SK-N-SH (cell line): Measurements from ENCODE around the gene SLITRK5. TPM values are rescaled to one million over a fixed set of nuclear protein-coding genes. Genes with fewer than 3 reads are reported as not detected.

ENCODE experiments used
- CTCF ChIA-PET: fragments of 300-600, 350-600 bp; formaldehyde crosslinking; extraction: SDS; loops from one replicate; lab custom pipeline; 2021; lab: Yijun Ruan, JAX
- POLR2A ChIA-PET: fragments of 350-600 bp; sonication (Branson Sonifier 250); formaldehyde crosslinking; extraction: SDS; loops from one replicate; lab custom pipeline; 2020; ENCODE audit warnings: antibody characterized with exemption, inconsistent platforms; lab: Yijun Ruan, JAX
- DNase-seq: peaks from one replicate; pipeline ENCODE4 v3.0.0; 2012
- H2AFZ ChIP-seq: fragments of 200-600 bp; sonication (generic); 2 replicates; pipeline ENCODE4 v1.8.1; 2016; ENCODE audit warnings: antibody characterized with exemption, mild to moderate bottlenecking, low read depth
- H3F3A ChIP-seq: fragments of 200-600 bp; sonication (generic); replicated peaks from 2 replicates; pipeline ENCODE3; 2016; ENCODE audit warnings: antibody characterized with exemption, mild to moderate bottlenecking; ENCODE audit not compliant: insufficient read depth
- H3K27ac ChIP-seq, 2 experiments: fragments of 200-500 bp in 1 of 2; fragments of 200-600 bp in 1 of 2; sonication (Bioruptor generic) in 1 of 2; sonication (generic), shearing (Covaris generic) in 1 of 2; 2 replicates each; pipeline versions ENCODE4 v1.5.1 to v1.6.1; 2014 to 2016; ENCODE audit warnings: low read depth in 2 of 2, inconsistent platforms in 1 of 2, low read length in 1 of 2, mild to moderate bottlenecking in 1 of 2, mixed read lengths in 1 of 2
- H3K27me3 ChIP-seq: fragments of 200-600 bp; sonication (generic), shearing (Covaris generic); 2 replicates; pipeline ENCODE4 v1.6.1; 2016; ENCODE audit warnings: mixed run types; ENCODE audit not compliant: insufficient read depth
- H3K36me3 ChIP-seq, 2 experiments: fragments of 200-500 bp in 1 of 2; fragments of 200-600 bp in 1 of 2; sonication (Bioruptor generic) in 1 of 2; sonication (generic) in 1 of 2; replicated peaks in 1 of 2; 2 replicates each; pipeline versions ENCODE3 to v1.5.1; 2014 to 2016; ENCODE audit warnings: low read length in 1 of 2, mild to moderate bottlenecking in 1 of 2; ENCODE audit not compliant: insufficient read depth in 2 of 2, control insufficient read depth in 1 of 2
- H3K4me1 ChIP-seq, 2 experiments: fragments of 200-500 bp in 1 of 2; fragments of 200-600 bp in 1 of 2; sonication (Bioruptor generic) in 1 of 2; sonication (generic), shearing (Covaris generic) in 1 of 2; 2 replicates each; pipeline versions ENCODE4 v1.5.1 to v1.6.1; 2014 to 2016; ENCODE audit warnings: low read depth in 1 of 2, low read length in 1 of 2, mixed run types in 1 of 2; ENCODE audit not compliant: insufficient read depth in 2 of 2, control insufficient read depth in 1 of 2
- H3K4me2 ChIP-seq: fragments of 200-600 bp; sonication (generic), shearing (Covaris generic); 2 replicates; pipeline ENCODE4 v1.6.1; 2017; ENCODE audit warnings: mixed run types
- H3K4me3 ChIP-seq, 2 experiments: fragments of 200-500 bp in 1 of 2; fragments of 200-600 bp in 1 of 2; sonication (Bioruptor generic) in 1 of 2; sonication (generic), shearing (Covaris generic) in 1 of 2; 2 replicates each; pipeline versions ENCODE4 v1.5.1 to v1.8.1; 2014 to 2016; ENCODE audit warnings: low read depth in 2 of 2, inconsistent platforms in 1 of 2, low read length in 1 of 2, mild to moderate bottlenecking in 1 of 2, mixed read lengths in 1 of 2, moderate library complexity in 1 of 2
- H3K79me2 ChIP-seq: fragments of 200-600 bp; sonication (generic); 2 replicates; pipeline ENCODE4 v1.8.1; 2017; ENCODE audit warnings: mild to moderate bottlenecking; ENCODE audit not compliant: insufficient read depth
- H3K9ac ChIP-seq: fragments of 200-600 bp; sonication (generic); 2 replicates; pipeline ENCODE4 v1.6.1; 2017; ENCODE audit warnings: mixed run types
- H3K9me2 ChIP-seq: fragments of 200-600 bp; sonication (generic); 2 replicates; pipeline ENCODE4 v1.6.1; 2017; ENCODE audit warnings: mixed run types
- H3K9me3 ChIP-seq: fragments of 200-600 bp; sonication (generic); 2 replicates; pipeline ENCODE4 v1.6.1; 2017; ENCODE audit warnings: mixed run types, mild to moderate bottlenecking, moderate library complexity
- H4K20me1 ChIP-seq: fragments of 200-600 bp; sonication (generic); 2 replicates; pipeline ENCODE4 v1.6.1; 2017; ENCODE audit warnings: mild to moderate bottlenecking, mixed run types; ENCODE audit not compliant: insufficient read depth
- CHD2 ChIP-seq: fragments of 150-350 bp; IDR thresholded peaks from 2 replicates; pipeline ENCODE4 v1.6.1; 2018; ENCODE audit warnings: low read length; ENCODE audit not compliant: partially characterized antibody
- CTCF ChIP-seq: fragments of 200-600 bp; sonication (generic); IDR thresholded peaks from 2 replicates; pipeline ENCODE4 v1.6.1; 2017; ENCODE audit warnings: antibody characterized with exemption, mild to moderate bottlenecking, moderate library complexity
- ELF1 ChIP-seq: IDR thresholded peaks from 2 replicates; pipeline ENCODE4 v1.4.0; 2012
- EP300 ChIP-seq, 2 experiments: IDR thresholded peaks; 2 replicates each; pipeline versions ENCODE4 v1.4.0 to v1.6.1; 2012; ENCODE audit warnings: borderline replicate concordance in 1 of 2, low read depth in 1 of 2, low read length in 1 of 2
- FOSL2 ChIP-seq: IDR thresholded peaks from 2 replicates; pipeline ENCODE4 v1.4.0; 2012; ENCODE audit warnings: low read depth, mild to moderate bottlenecking, moderate library complexity, borderline replicate concordance
- IRF3 ChIP-seq: fragments of 150-350 bp; IDR thresholded peaks from 2 replicates; pipeline ENCODE4 v1.6.1; 2016; ENCODE audit warnings: mild to moderate bottlenecking, low read depth, low read length
- MEF2A ChIP-seq: IDR thresholded peaks from 2 replicates; pipeline ENCODE4 v1.4.0; 2012; ENCODE audit warnings: low read depth, borderline replicate concordance
- MXI1 ChIP-seq: IDR thresholded peaks from 2 replicates; pipeline ENCODE4 v1.6.1; 2012; ENCODE audit warnings: mild to moderate bottlenecking, low read depth, low read length, improper control_type of control experiment
- NFIC ChIP-seq: IDR thresholded peaks from 2 replicates; pipeline ENCODE4 v1.4.0; 2012; ENCODE audit warnings: borderline replicate concordance
- PBX3 ChIP-seq: IDR thresholded peaks from 2 replicates; pipeline ENCODE4; 2012
- POLR2AphosphoS5 ChIP-seq: IDR thresholded peaks from 2 replicates; pipeline ENCODE4 v1.6.1; 2012; ENCODE audit warnings: low read depth, low read length
- RAD21 ChIP-seq: IDR thresholded peaks from 2 replicates; pipeline ENCODE4 v1.6.1; 2012; ENCODE audit warnings: mild to moderate bottlenecking, low read length
- RCOR1 ChIP-seq: fragments of 150-350 bp; IDR thresholded peaks from 2 replicates; pipeline ENCODE4 v1.6.1; 2017; ENCODE audit warnings: antibody characterized with exemption, low read length
- REST ChIP-seq: IDR thresholded peaks from 2 replicates; pipeline ENCODE4 v1.6.1; 2012; ENCODE audit warnings: mild to moderate bottlenecking, low read depth, low read length, moderate library complexity
- RFX5 ChIP-seq: IDR thresholded peaks from 2 replicates; pipeline ENCODE4 v1.6.1; 2012; ENCODE audit warnings: mild to moderate bottlenecking, improper control_type of control experiment, low read length
- SIN3A ChIP-seq: IDR thresholded peaks from 2 replicates; pipeline ENCODE4 v1.6.1; 2012; ENCODE audit warnings: low read depth, mild to moderate bottlenecking, low read length, moderate library complexity, borderline replicate concordance
- SMC3 ChIP-seq: IDR thresholded peaks from 2 replicates; pipeline ENCODE4 v1.6.1; 2012; ENCODE audit warnings: low read depth, low read length, improper control_type of control experiment
- TAF1 ChIP-seq: IDR thresholded peaks from 2 replicates; pipeline ENCODE4 v1.6.1; 2012; ENCODE audit warnings: low read depth, mild to moderate bottlenecking, low read length, moderate library complexity, borderline replicate concordance
- USF1 ChIP-seq: IDR thresholded peaks from 2 replicates; pipeline ENCODE4 v1.4.0; 2012; ENCODE audit warnings: low read depth, borderline replicate concordance
- ZBTB33 ChIP-seq: IDR thresholded peaks from 2 replicates; pipeline ENCODE4 v1.4.0; 2012; ENCODE audit warnings: low read depth, borderline replicate concordance
- WGBS: methylation state at CpG from one replicate; pipeline ENCODE4 v1.1.6; 2017; ENCODE audit warnings: low lambda C conversion rate; 5-methylcytosine and 5-hydroxymethylcytosine counted together
- polyA plus RNA-seq, 3 experiments: library from polyadenylated mRNA; depleted of rRNA; stranded (reverse); fragments of >200 nt; gene quantifications; 2 replicates each; pipeline ENCODE4 v1.2.3, GENCODE V29; 2012

SLITRK5 gene
- polyA plus RNA-seq, 1 of the 3 experiments (the other 2 are of a cell fraction): not detected

- Histone ChIP-seq H3K9me2 (no peaks in the 10 kb centered on the region), H4K20me1 (no peaks in the 10 kb centered on the region), H3K36me3 (no peaks in the 10 kb centered on the region), H3K4me3 (no peak overlapping the region), H3K27me3 (no peaks in the 10 kb centered on the region), H3K9ac (no peak overlapping the region), H2AFZ (no peak overlapping the region), H3K27ac (no peak overlapping the region), H3F3A (no peaks in the 10 kb centered on the region), H3K9me3 (no peaks in the 10 kb centered on the region), H3K4me2 (no peak overlapping the region), H3K79me2 (no peaks in the 10 kb centered on the region), H3K4me1 (no peaks in the 10 kb centered on the region)
- ChIA-PET POLR2A (no interaction called here), CTCF (no interaction called here)
- no peak for DNase-seq
- TF ChIP-seq RCOR1 (no peak), IRF3 (no peak), FOSL2 (no peak), MEF2A (no peak), SIN3A (no peak), CHD2 (no peak), EP300 (IDR thresholded peaks at IDR 0.05; ENCODE audit: borderline replicate concordance in 1 of 2, low read depth in 1 of 2, low read length in 1 of 2) (no peak), ZBTB33 (no peak), MXI1 (no peak), TAF1 (no peak), RAD21 (no peak), SMC3 (no peak), NFIC (no peak), USF1 (no peak), CTCF (no peak), RFX5 (no peak), REST (no peak), PBX3 (no peak), POLR2AphosphoS5 (no peak), ELF1 (no peak)
- WGBS: 67% methylated on average over 1 of the region's 1 CpG
Measured at GRCh38 chr13:87696458-87696857, 25.3 kb downstream of the SLITRK5 start.
